Smooth muscle cell (in vitro differentiated cells): ENCODE results near the gene PCED1A. TPM values are rescaled to one million over a fixed set of nuclear protein-coding genes. Genes with fewer than 3 reads are reported as not detected.
A peak's percentile ranks its signal among the peaks of the same experiment; 100 is the strongest.

ENCODE experiments used
- DNase-seq: peaks from one replicate; lab custom pipeline; 2025; ENCODE audit not compliant: unreplicated experiment; lab: John Stamatoyannopoulos, UW
- H2AFZ ChIP-seq: fragments of 200-600 bp; sonication (generic); 2 replicates; pipeline ENCODE4 v1.6.0; 2016; ENCODE audit warnings: antibody characterized with exemption, low read depth, mild to moderate bottlenecking
- H3F3A ChIP-seq: fragments of 200-600 bp; sonication (generic); 2 replicates; pipeline ENCODE4 v1.6.0; 2017; ENCODE audit warnings: antibody characterized with exemption, low read depth
- H3K27ac ChIP-seq: fragments of 200-600 bp; sonication (generic); 2 replicates; pipeline ENCODE4 v1.5.1; 2016; ENCODE audit warnings: low read depth, mild to moderate bottlenecking
- H3K27me3 ChIP-seq: fragments of 200-600 bp; sonication (generic); 2 replicates; pipeline ENCODE4 v1.6.1; 2016; ENCODE audit warnings: low read depth, mild to moderate bottlenecking
- H3K36me3 ChIP-seq: fragments of 200-600 bp; sonication (generic); 2 replicates; pipeline ENCODE4 v1.5.1; 2016; ENCODE audit warnings: low read depth
- H3K4me1 ChIP-seq: fragments of 200-600 bp; sonication (generic); 2 replicates; pipeline ENCODE4 v1.5.1; 2016; ENCODE audit warnings: low read depth
- H3K4me2 ChIP-seq: fragments of 200-600 bp; sonication (generic); 2 replicates; pipeline ENCODE4 v1.6.0; 2016; ENCODE audit warnings: mild to moderate bottlenecking
- H3K4me3 ChIP-seq: fragments of 200-600 bp; sonication (generic); 2 replicates; pipeline ENCODE4 v1.5.1; 2016; ENCODE audit warnings: mild to moderate bottlenecking
- H3K79me2 ChIP-seq: fragments of 200-600 bp; sonication (generic); 2 replicates; pipeline ENCODE4 v1.6.0; 2016; ENCODE audit warnings: low read depth, mild to moderate bottlenecking
- H3K9ac ChIP-seq: fragments of 200-600 bp; sonication (generic); 2 replicates; pipeline ENCODE4 v1.6.0; 2016; ENCODE audit warnings: low read depth
- H3K9me3 ChIP-seq: fragments of 200-600 bp; sonication (generic); replicated peaks from 2 replicates; pipeline ENCODE4 v1.5.1; 2016; ENCODE audit warnings: low read depth
- H4K20me1 ChIP-seq: fragments of 200-600 bp; sonication (generic); 2 replicates; pipeline ENCODE4 v1.6.0; 2016; ENCODE audit warnings: low read depth
- WGBS: methylation state at CpG from one replicate; pipeline ENCODE4 v1.1.7; 2016; ENCODE audit warnings: low lambda C conversion rate; 5-methylcytosine and 5-hydroxymethylcytosine counted together
- polyA plus RNA-seq: library from polyadenylated mRNA; unstranded; fragments of >200 nt; fragmentation: Nextera tagmentation; extraction: Ambion mirVana; gene quantifications from 2 replicates; pipeline ENCODE4 v1.2.1, GENCODE V29; 2016
- total RNA-seq: library from RNA; depleted of rRNA; stranded (reverse); fragments of >200 nt; gene quantifications from 2 replicates; pipeline ENCODE4 v1.2.3, GENCODE V29; 2014
- TF ChIP-seq, protein P1 (sequence below): fragments of 200-600 bp; sonication (generic); IDR thresholded peaks from 2 replicates; pipeline ENCODE4 v1.5.1; 2017; ENCODE audit warnings: borderline replicate concordance, mild to moderate bottlenecking, antibody characterized with exemption; ENCODE audit not compliant: insufficient read depth, poor library complexity, severe bottlenecking

The PCED1A gene
- total and polyA plus RNA-seq, 2 experiments from 2014 or later: 18.7 to 46.7 TPM

DNA sequence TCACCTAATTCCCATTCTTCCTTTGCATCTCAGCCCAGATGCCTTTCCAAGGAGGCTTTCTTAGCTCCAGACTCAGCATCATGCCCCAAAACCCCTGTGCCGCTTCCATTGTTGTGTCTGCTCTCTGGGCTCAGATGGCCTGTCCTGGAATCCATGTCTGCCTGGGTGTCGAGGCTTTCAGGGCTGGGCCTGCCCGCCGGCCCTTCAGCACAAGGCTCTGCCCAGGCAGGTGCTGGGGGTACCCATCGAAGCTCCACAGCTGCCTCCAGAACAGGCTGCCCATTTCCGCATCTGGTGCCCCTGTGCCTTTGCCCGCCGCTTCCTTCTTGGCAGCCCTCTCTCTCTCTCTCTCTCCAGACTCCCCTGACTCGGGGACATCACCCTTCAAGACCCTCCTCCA is 41.2 kb downstream of the PCED1A start:
- H3K27me3 ChIP-seq: peaks cover 34% of the 10 kb centered on the region
- peak overlapping the region; percentile 64 for H3K4me3 ChIP-seq

DNA sequence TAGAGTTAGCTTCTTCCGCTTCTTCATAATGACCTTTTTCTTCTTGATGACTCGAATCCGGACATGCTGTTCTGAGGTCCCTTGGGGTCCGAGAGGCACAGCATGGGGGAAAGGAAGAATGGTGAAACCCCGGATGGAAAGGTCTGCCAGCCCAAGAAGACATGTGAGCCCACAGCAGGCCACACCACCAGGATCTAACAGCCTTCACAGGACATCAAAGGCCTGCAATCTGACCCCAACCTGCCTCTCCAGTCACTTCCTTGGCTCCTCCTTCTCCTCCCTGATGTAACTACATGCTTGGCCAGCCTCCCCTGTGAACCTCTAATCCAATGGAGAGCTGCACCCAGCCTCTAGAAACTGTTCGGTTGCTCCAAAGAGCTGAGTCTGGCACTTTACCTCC is 41.6 kb downstream of the PCED1A start:
- no peaks in the 10 kb centered on the region for H3K79me2 ChIP-seq

More for the DNA sequence above, 41.2 kb downstream of the PCED1A start:
- DNase-seq: no peak
- TF ChIP-seq, protein P1, sequence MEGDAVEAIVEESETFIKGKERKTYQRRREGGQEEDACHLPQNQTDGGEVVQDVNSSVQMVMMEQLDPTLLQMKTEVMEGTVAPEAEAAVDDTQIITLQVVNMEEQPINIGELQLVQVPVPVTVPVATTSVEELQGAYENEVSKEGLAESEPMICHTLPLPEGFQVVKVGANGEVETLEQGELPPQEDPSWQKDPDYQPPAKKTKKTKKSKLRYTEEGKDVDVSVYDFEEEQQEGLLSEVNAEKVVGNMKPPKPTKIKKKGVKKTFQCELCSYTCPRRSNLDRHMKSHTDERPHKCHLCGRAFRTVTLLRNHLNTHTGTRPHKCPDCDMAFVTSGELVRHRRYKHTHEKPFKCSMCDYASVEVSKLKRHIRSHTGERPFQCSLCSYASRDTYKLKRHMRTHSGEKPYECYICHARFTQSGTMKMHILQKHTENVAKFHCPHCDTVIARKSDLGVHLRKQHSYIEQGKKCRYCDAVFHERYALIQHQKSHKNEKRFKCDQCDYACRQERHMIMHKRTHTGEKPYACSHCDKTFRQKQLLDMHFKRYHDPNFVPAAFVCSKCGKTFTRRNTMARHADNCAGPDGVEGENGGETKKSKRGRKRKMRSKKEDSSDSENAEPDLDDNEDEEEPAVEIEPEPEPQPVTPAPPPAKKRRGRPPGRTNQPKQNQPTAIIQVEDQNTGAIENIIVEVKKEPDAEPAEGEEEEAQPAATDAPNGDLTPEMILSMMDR: no peak
- peak overlapping the region; percentile 74 for H2AFZ ChIP-seq
- 65% methylated on average over 9 of the region's 9 CpGs for WGBS
- H3K27ac ChIP-seq: no peak overlapping the region
- no peaks in the 10 kb centered on the region for H4K20me1 ChIP-seq
- no peaks in the 10 kb centered on the region for H3K79me2 ChIP-seq
- no peak overlapping the region for H3K9ac ChIP-seq
- H3F3A ChIP-seq: no peaks in the 10 kb centered on the region
- peak overlapping the region; percentile 87 for H3K4me2 ChIP-seq
- peaks cover 13% of the 10 kb centered on the region for H3K4me1 ChIP-seq
- no peaks in the 10 kb centered on the region for H3K36me3 ChIP-seq
- no peaks in the 10 kb centered on the region for H3K9me3 ChIP-seq

DNA sequence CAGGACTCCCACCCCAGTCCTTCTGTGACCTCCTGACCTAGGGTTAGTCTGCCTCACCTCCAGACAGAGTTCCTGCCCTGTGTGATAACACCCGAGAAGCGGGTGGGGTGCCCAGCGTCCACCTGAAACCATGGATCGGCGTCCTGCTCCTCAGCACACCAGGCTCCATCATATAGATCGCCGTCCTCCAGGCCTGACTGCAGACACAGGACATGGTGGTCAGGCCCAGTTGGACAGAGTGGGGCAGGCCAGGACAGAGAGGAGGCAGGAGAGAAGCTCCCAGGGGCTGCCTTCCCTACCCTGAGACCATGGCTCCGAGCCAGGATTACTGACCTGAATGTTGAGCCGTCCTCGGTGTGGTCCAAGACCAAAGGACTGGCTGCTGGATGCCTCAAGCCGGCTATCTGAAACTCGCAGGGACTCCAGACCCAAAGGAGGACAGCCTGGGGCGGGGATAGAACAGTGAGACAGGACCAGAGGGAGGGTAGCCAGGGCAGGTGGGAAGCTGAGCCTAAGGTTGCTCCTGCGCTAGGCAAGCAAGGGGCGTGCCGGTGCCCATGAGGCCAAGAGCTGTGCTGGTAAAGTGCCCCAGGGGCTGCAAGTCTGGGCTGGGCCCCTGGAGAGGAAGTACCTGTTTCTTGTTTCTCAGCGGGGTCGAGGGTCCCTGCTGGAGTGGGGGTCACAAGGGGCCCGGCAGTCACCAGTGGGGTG is 42.2 kb downstream of the PCED1A start:
- no peaks in the 10 kb centered on the region for H4K20me1 ChIP-seq
- H3K4me3 ChIP-seq: no peak overlapping the region
- H3K27ac ChIP-seq: no peak overlapping the region
- peaks cover 25% of the 10 kb centered on the region for H3K27me3 ChIP-seq
- TF ChIP-seq, protein P1: no peak
- H3K9ac ChIP-seq: no peak overlapping the region
- no peak for DNase-seq
- no peak overlapping the region for H3K4me2 ChIP-seq
- H3K4me1 ChIP-seq: peaks cover 13% of the 10 kb centered on the region
- H2AFZ ChIP-seq: no peak overlapping the region
- H3K79me2 ChIP-seq: no peaks in the 10 kb centered on the region
- WGBS: 95% methylated on average over 19 of the region's 19 CpGs
- no peaks in the 10 kb centered on the region for H3K36me3 ChIP-seq
- no peaks in the 10 kb centered on the region for H3F3A ChIP-seq
- no peaks in the 10 kb centered on the region for H3K9me3 ChIP-seq

More for the DNA sequence above, 41.6 kb downstream of the PCED1A start:
- Histone ChIP-seq H3K9me3 (no peaks in the 10 kb centered on the region), H3F3A (no peaks in the 10 kb centered on the region), H2AFZ (no peak overlapping the region), H3K4me3 (peak overlapping the region; percentile 64), H3K36me3 (no peaks in the 10 kb centered on the region), H4K20me1 (no peaks in the 10 kb centered on the region), H3K27me3 (peaks cover 30% of the 10 kb centered on the region), H3K27ac (no peak overlapping the region), H3K4me1 (peaks cover 13% of the 10 kb centered on the region), H3K9ac (no peak overlapping the region), H3K4me2 (peak overlapping the region; percentile 87)
- DNase-seq: no peak
- 86% methylated on average over 6 of the region's 6 CpGs for WGBS
- TF ChIP-seq, protein P1: no peak
